ENCODE data around the gene ABCC6.
"Not testable (repeated sequence)": the region's sequence is repeated elsewhere in the genome, so short reads cannot be mapped to it uniquely, and the experiment has no call there.

DNA sequence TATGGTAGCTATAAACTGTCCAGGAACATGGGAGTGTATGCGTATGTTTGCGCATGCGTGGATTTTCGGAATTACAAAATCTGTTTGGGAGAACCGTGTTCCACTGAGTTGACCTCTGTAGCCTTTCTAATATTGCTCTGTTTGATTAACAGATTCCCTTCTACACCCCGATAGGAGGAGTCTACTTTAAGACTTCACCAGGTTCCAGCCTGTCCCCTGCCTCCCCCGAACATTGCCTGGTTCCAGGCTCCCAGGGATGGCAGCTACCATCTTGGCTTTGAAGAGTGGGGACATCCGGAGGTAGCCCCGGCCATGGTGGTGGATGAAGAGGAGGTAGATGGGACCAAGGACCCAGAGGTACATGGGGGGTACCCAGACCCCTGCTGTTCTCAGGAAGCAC lies 1.9 kb downstream of the ABCC6 start:
- TF ChIP-seq ZNF777 (tag by site-specific recombination; IDR thresholded peaks at IDR 0.05; ENCODE audit: borderline replicate concordance); YY1 (tag by site-specific recombination; IDR thresholded peaks at IDR 0.05); ZSCAN23 (tag by site-specific recombination; IDR thresholded peaks at IDR 0.05): not testable (repeated sequence)
- TF ChIP-seq, protein P1, sequence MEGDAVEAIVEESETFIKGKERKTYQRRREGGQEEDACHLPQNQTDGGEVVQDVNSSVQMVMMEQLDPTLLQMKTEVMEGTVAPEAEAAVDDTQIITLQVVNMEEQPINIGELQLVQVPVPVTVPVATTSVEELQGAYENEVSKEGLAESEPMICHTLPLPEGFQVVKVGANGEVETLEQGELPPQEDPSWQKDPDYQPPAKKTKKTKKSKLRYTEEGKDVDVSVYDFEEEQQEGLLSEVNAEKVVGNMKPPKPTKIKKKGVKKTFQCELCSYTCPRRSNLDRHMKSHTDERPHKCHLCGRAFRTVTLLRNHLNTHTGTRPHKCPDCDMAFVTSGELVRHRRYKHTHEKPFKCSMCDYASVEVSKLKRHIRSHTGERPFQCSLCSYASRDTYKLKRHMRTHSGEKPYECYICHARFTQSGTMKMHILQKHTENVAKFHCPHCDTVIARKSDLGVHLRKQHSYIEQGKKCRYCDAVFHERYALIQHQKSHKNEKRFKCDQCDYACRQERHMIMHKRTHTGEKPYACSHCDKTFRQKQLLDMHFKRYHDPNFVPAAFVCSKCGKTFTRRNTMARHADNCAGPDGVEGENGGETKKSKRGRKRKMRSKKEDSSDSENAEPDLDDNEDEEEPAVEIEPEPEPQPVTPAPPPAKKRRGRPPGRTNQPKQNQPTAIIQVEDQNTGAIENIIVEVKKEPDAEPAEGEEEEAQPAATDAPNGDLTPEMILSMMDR (tag by site-specific recombination; IDR thresholded peaks at IDR 0.05): not testable (repeated sequence)
